GM18909 (cell line): ENCODE results near the gene SYNJ1.
"Not testable (repeated sequence)": the region's sequence is repeated elsewhere in the genome, so short reads cannot be mapped to it uniquely, and the experiment has no call there.

Experiments used
- ATAC-seq: cut with Tn5 transposase; IDR thresholded peaks from one replicate; pipeline ENCODE4 v1.9.1; 2021; ENCODE audit warnings: mild to moderate bottlenecking; ENCODE audit not compliant: unreplicated experiment, poor library complexity

Gene SYNJ1

GRCh38 chr21:32741336-32741735, 13.5 kb upstream of the SYNJ1 start:
- no peak for ATAC-seq

- no peak for ATAC-seq
Observed at GRCh38 chr21:32739946-32740345, 12.1 kb upstream of the SYNJ1 start.

- not testable (repeated sequence) for ATAC-seq
Observed at GRCh38 chr21:32736083-32736482, 8.3 kb upstream of the SYNJ1 start.

GRCh38 chr21:32735524-32735923, 7.7 kb upstream of the SYNJ1 start:
- ATAC-seq: no peak

GRCh38 chr21:32733990-32734613, 6.3 kb upstream of the SYNJ1 start:
- no peak for ATAC-seq

GRCh38 chr21:32733356-32733755, 5.5 kb upstream of the SYNJ1 start:
- ATAC-seq: no peak

GRCh38 chr21:32732544-32732943, 4.7 kb upstream of the SYNJ1 start:
- ATAC-seq: no peak

- ATAC-seq: no peak
Observed at GRCh38 chr21:32728848-32729247, 1.0 kb upstream of the SYNJ1 start.

- no peak for ATAC-seq
Observed at GRCh38 chr21:32728456-32728839, 635 bp upstream of the SYNJ1 start.

GRCh38 chr21:32726839-32727686, 750 bp downstream of the SYNJ1 start:
- ATAC-seq: peak; percentile 16

- ATAC-seq: no peak
Observed at GRCh38 chr21:32719085-32719484, 8.7 kb downstream of the SYNJ1 start.

GRCh38 chr21:32717851-32718316, 9.9 kb downstream of the SYNJ1 start:
- no peak for ATAC-seq

GRCh38 chr21:32716486-32716885, 11.3 kb downstream of the SYNJ1 start:
- no peak for ATAC-seq

GRCh38 chr21:32713726-32714125, 14.1 kb downstream of the SYNJ1 start:
- no peak for ATAC-seq

GRCh38 chr21:32712641-32713040, 15.2 kb downstream of the SYNJ1 start:
- no peak for ATAC-seq

- ATAC-seq: peak; percentile 99
Observed at GRCh38 chr21:32712043-32712442, 15.8 kb downstream of the SYNJ1 start.

- no peak for ATAC-seq
Observed at GRCh38 chr21:32710987-32711386, 16.8 kb downstream of the SYNJ1 start.

- ATAC-seq: no peak
Observed at GRCh38 chr21:32710069-32710784, 17.6 kb downstream of the SYNJ1 start.

- no peak for ATAC-seq
Observed at GRCh38 chr21:32708069-32708468, 19.7 kb downstream of the SYNJ1 start.

- no peak for ATAC-seq
Observed at GRCh38 chr21:32705901-32706300, 21.9 kb downstream of the SYNJ1 start.

GRCh38 chr21:32705139-32705538, 22.7 kb downstream of the SYNJ1 start:
- ATAC-seq: no peak
